Hepatic stellate cell (primary cell): ENCODE data around the gene KATNBL1.
A peak's percentile ranks its signal among the peaks of the same experiment; 100 is the strongest.
"Not testable (repeated sequence)": the region's sequence is repeated elsewhere in the genome, so short reads cannot be mapped to it uniquely, and the experiment has no call there.

ENCODE experiments used
- DNase-seq: peaks from one replicate; pipeline ENCODE4 v3.0.0; 2011; ENCODE audit warnings: low spot score

The KATNBL1 gene

GRCh38 chr15:34193272-34193671, 16.6 kb downstream of the KATNBL1 start:
- DNase-seq = not testable (repeated sequence)

DNA sequence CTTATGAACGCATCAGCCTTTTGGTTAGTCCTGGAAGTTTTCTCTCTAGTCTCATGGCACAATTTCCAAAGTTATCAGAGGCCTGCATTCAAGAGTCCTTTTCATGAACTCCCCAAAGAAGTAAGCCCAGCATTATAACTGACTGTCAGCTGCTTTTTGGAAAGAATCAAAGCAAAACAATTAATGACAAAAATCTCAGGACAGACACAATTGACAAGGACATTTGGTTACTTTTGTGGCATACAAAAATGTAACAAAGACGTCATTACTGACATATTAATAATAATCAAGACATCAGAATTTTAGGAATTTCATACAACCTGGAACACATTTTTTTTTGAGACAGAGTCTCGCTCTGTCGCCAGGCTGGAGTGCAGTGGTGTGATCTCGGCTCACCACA, 21.2 kb downstream of the KATNBL1 start:
- no peak for DNase-seq

GRCh38 chr15:34185666-34186065, 24.2 kb downstream of the KATNBL1 start:
- DNase-seq = no peak

DNA sequence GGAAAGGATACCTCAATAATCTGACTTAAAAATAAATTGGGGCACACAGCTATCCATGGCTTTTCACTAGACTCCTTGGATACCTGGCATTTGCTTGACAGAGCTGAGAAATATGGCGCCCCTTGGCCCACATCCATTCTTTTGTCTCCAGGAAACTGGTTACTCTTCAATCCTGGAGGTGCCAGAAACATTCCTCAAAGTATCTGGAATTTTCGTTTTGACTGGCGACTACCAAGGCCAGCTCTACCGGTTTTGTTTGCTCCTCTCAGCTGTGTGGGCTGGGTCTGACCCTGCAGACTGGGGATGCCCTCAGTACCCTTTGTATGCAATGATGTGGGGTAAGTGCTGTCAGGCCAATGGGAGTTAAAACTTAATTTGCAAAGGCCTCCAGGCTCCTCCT, 27.0 kb downstream of the KATNBL1 start:
- no peak for DNase-seq

GRCh38 chr15:34179234-34179633, 30.7 kb downstream of the KATNBL1 start:
- no peak for DNase-seq

- not testable (repeated sequence) for DNase-seq
These were observed 43.8 kb downstream of the KATNBL1 start for GRCh38 chr15:34165987-34166573.

- DNase-seq = no peak
These were observed 48.5 kb downstream of the KATNBL1 start for GRCh38 chr15:34161329-34161963.

DNA sequence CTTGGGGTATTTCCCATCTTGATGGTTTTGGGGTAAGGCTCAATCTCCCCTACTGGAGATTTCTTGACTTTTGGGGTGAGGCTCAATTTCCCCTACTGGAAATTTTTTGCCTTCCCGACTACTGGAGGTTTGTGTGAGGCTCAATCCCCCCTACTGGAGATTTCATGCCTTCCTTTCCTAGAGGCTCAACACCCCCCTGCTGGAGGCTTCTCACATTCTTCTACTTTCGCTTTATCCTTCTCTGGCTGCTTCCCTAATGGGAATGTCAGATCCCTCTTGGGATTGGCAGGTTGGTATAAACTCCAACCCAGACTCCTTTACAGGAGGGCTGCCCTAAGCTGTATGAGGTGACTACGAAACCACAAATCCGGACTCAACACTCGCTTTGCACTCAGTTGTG, 49.2 kb downstream of the KATNBL1 start:
- no peak for DNase-seq

DNA sequence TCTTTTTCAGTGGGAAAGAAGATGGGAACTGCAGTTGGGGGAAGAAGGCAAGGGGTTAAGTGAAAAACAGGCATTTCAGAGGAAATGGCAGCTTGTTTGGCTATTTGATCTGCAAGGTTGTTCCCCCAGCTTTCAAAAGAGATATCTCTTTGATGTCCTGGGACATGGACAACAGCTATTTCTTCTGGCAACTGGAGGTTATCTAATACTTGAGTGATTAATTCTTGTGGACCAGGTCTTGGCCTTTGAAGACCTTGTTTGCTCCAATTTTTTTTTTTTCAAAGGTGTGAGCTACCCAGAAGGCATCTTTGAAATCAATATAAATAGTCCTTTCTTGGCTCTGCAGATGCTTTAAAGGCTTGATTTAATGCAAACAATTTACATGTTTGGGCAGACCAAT, 51.5 kb downstream of the KATNBL1 start:
- no peak for DNase-seq

DNA sequence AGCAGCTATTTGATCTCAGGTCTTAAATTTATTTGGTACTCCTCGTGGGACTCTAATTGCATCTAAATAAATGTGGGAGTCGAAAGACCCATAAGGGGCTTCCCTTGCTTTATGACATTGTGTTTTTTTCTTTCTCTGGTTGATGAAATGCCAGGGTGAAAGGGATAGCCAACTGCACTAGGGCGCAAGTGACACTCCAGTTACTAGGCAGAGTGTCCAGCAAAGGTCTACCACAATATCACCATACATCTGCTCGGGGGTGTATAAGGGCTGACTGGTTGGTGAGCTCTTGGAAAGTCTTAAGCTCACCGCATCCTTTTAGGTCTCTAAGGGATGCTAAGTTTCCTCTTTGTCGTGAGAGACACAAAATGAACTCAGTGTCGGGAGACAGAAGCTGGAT, 54.0 kb downstream of the KATNBL1 start:
- DNase-seq = no peak

DNA sequence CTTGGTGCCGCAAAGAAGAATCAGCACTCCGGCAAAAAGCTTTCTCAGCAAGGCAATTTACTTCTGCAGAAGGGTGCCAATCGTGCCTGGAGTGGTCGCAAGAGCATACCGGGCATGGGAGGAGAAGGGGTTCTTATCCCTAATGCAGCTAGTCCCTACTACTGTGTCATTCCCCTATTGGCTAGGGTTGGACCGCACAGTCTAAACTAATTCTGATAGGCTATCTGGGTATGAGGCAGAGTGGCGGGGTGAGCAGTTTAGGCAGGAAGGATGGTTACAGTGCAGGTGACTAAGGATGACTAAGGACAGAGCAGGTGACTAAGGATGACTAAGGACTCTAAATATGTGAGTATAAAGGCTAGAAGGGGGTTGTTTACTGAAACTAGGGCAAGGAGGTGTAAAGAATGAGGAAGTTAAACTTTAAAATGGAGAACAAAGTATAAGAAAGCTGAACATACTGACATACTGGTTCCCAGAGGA, 55.1 kb downstream of the KATNBL1 start:
- DNase-seq = no peak

DNA sequence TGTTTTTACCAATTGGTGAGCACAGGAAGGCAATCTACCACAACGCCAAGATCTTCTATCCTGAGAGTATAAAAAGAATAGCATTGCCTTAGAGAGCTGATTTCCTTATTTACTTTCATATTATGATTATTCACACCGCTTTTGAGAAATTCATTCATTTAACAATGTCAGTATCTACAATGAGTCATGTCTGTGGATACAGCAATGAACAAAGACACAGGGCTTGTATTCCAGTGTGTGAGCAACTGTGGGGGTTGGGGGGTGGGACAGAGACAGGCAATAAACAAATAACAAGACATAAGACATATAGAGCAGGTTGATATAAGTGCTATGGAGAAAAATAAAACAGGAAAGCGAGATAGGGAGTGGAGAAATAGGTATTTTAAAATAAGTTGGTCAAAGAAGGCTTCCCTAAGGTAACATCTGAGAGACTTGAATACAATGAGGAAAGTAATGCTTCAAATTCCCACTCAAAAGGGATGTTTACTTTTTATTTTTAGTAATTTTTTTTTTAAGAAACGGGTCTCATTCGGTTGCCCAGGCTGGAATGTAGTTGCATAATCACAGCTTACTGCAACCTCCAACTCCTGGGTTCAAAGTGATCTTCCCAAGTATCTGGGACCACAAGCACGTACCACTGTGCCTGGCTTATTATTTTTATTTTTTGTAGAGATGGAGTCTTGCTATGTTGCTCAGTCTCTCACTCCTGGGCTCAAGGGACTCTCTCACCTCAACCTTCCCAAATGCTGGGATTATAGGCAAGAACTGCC, 62.3 kb downstream of the KATNBL1 start:
- DNase-seq = no peak

DNA sequence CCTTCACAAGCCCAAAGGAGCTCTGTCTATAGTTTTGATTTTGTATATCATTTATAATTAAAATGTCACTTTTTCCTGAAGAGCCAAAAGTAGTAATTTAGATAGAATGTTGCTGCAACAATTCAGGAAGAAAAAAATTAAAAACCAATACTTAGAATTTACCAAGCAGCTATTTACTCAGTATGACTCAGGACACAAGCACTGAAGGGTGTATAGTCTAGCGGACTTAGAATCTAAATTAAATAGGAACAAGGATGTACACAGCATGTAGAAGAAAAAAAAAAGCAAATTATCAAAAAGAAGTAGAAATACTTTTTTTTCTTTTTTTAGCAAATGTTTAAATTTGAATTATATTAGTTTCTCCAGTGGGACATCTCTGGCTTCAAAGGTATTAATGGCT, 76.4 kb downstream of the KATNBL1 start:
- no peak for DNase-seq

DNA sequence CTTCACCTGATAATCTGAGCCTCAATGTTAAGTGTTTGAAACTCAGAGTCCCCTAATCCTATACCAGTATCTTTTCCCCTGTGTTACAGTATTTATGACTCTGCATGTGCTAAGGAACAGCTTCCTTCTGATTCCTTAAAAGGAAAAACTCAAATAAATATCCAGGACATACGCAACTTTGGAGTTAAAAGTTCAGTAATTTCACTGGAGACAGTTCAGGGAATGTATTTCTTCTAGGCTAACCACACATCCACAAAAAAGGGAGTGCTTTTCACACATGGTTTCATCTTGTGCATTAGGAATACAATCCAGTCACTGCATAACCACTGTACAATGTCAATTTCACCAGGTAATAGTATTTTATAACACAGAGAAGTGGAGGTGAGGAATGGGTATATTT, 77.0 kb downstream of the KATNBL1 start:
- DNase-seq = no peak

DNA sequence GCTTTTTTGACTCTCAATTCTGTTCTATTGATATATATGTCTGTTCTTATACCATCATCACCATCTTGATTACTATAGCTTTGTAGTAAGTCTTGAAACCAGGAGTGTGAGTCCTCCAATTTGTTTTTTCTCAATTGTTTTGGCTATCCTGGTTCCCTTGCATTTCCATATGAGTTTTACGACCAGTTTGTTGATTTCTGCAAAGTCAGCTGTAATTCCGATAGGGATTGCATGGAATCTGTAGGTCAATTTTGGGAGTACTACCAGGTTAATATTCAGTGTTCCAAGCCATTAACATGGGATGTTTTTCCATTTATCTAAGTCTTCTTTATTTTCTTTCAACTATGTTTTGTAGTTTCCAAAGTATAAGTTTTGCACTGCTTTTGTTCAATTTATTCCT, 81.0 kb downstream of the KATNBL1 start:
- no peak for DNase-seq

GRCh38 chr15:34126522-34126921, 83.4 kb downstream of the KATNBL1 start:
- DNase-seq = no peak

DNA sequence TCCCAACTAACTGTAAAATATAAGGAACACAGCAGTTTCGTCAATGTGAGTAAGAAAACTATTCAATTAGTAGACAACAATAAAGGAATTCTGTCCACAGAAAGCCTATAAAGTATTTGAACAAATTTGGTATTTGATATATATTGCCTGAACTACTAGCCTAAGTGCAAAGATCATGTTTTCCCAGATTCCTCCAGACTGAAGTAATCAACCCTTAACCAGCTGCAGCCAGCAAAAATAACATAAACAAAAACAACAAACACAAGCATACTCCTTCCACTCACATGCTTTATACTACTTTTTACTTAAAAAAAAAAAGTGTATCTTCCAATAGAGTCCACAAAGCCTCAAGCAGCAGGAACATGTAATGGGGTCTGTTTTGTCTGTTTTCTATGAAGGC, 84.0 kb downstream of the KATNBL1 start:
- no peak for DNase-seq

DNA sequence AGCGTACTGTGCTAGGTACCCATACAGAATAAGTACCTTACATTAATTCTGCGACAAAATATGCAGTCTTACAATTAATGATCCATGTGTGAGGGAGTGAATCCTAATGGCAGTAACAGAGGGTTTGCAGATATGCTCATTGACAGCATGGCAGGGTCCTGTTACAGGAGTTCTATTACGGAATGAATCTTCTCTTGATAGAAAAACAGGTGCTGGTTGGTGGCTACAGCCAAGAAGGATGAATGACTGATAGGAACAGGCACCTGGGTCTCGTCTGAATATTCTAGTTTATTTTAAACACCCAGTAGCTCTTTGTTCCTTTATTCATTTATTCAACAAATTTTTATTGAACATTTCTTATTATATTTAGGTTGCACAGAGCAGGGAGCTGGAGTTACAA, 85.2 kb downstream of the KATNBL1 start:
- DNase-seq = no peak

DNA sequence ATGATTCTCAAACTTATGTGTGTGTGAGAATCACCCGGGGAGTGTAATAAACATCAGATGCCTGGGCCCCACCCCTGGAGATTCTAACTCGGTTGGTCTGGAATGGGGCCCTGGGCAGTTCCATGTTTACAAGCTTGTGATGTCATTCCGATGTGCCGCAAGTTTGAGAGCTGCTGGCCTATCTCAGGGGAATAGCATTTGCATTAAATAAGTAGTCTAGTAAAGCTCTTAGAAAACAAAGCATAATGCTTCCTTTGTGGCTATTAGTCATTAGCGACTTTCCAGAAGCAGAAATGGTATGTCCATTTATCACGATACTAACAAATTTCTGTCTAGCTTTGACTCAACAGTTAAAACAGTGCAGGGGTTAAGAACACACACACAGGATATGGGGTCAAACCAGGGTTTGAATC, 87.1 kb downstream of the KATNBL1 start:
- DNase-seq = peak; percentile 66

DNA sequence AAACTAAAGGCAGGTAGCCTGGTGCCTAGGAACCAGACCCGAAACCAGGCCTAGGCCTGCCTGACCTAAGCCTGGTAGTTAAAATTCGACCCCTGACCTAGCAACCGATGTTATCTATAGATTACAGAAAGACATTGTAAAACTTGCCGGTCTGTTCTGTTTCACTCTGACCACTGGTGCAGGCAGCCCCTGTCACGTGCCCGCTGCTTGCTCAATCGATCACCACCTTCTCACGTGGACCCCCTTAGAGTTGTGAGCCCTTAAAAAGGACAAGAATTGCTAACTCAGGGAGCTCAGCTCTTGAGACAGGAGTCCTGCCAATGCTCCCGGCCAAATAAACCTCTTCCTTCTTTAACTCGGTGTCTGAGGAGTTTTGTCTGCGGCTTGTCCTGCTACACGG, 88.1 kb downstream of the KATNBL1 start:
- not testable (repeated sequence) for DNase-seq

- not testable (repeated sequence) for DNase-seq
These were observed 89.5 kb downstream of the KATNBL1 start for GRCh38 chr15:34120420-34120819.

DNA sequence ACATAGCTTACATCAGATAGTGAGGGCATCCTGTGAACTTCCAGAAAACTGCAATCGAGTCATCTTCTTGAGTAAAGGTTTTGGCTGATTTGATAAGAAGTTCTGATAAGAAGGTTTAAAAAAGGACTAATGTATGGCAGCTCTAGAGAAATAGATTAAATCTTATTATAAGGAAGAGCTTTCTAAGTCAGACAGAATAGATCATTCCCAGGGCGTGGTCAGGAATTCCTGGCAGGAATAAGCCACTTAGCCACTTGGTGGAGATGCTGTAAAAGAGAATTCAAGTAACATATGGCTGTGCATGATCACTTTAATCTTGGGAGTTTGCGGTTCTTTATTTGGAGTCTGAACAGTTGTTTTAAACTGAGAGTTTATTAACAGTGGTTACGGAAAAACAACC, 90.6 kb downstream of the KATNBL1 start:
- DNase-seq = no peak

- DNase-seq = no peak
These were observed 93.3 kb downstream of the KATNBL1 start for GRCh38 chr15:34116620-34117019.
